NCI-H2029 (cell line): Measurements from ENCODE around the gene SMARCA4.
"Not testable (repeated sequence)": the region's sequence is repeated elsewhere in the genome, so short reads cannot be mapped to it uniquely, and the experiment has no call there.

Experiments
- DNase-seq: peaks from one replicate; lab custom pipeline; 2025; lab: John Stamatoyannopoulos, UW

The SMARCA4 gene

DNA sequence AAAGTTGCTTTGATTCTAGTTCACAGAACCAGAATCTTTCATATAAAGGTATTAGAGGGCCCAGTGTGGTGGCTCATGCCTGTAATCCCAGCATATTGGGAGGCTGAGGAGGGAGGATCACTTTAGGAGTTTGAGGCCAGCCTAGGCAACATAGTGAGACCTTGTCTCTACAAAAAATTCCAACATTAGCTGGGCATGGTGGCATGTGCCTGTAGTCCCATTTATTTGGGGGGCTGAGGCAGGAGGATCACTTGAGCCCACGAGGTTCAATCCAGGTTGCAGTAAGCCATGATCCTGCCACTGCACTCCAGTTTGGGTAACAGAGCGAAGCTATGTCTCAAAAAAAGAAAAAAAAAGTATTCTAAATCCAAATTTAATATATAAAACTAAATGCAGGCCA, 137.5 kb downstream of the SMARCA4 start:
- no peak for DNase-seq

DNA sequence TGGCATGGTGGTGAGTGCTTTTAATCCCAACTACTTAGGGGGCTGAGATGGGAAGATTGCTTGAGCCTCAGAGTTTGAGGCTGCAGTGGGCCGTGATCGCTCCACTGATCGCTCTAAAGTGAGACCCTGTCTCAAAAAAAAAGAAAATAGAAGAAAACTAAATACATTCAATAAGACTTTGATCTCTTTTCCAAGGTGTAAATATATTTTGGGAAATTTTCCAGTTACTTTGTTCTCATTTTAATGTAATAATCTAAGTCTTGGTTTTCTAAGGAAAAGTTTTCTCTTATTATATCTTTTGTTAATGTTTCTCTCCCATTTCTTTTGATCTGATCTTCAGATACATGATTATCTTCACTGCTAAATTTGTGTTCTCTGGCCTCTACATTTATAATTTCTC, 138.0 kb downstream of the SMARCA4 start:
- DNase-seq: no peak

DNA sequence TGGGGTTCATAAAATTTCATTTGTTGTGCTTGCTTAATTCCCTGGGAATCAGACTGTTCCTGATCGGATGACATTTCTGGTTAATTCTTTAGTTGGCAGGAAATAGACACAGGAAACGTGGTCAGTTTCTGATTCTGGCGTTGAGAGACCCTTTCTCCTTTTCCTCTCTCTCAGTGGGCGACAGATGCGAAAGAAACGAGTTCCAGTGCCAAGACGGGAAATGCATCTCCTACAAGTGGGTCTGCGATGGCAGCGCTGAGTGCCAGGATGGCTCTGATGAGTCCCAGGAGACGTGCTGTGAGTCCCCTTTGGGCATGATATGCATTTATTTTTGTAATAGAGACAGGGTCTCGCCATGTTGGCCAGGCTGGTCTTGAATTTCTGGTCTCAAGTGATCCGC, 139.2 kb downstream of the SMARCA4 start:
- DNase-seq: no peak

DNA sequence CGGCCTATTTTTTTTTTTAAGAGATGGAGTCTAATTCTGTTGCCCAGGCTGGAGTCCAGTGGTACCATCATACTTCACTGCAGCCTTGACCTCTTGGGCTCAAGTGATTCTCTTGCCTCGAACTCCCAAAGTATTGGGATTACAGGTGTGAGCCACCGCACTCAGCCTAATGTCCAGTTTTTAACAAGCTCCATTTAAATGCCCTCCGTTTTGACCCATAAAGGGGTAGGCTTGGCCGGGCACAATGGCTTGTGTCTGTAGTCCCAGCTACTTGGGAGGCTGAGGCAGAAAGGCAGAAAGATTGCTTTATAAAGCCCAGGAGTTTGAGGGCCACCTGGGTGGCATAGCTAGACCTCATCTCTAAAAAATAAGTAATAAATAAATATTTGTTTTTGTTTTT, 140.2 kb downstream of the SMARCA4 start:
- no peak for DNase-seq

DNA sequence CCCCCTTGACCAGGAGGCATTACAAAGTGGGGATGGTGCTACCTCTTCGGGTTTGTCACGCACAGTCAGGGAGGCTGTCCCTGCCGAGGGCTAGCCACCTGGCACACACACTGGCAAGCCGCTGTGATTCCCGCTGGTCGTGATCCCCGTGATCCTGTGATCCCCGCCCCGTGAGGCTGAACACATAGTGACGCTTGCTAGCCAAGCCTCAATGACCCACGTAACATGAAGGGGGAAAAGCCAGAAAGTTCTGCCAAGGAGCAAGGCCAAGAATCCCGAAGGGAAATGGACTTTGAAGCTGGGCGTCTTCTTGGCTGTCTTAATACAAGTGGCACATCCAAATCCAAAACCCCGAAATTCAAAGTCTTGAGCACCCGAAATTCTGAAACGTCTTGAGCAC, 142.1 kb downstream of the SMARCA4 start:
- DNase-seq: no peak

DNA sequence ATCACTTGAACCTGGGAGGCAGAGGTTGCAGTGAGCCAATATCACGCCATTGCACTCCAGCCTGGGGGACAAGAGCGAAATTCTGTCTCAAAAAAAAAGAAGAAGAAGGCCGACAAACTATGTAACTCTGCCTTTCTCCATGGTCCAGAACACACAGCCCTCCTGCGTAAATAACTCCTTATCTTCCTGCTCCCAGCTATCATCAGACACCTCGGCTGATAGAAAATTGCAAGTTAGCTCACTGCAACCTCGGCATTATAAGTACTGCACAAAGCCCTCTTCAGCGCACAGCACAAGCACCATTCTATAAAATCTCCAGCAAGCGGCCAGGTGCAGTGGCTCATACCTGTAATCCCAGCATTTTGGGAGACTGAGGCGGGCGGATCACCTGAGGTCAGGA, 142.8 kb downstream of the SMARCA4 start:
- DNase-seq: not testable (repeated sequence)

DNA sequence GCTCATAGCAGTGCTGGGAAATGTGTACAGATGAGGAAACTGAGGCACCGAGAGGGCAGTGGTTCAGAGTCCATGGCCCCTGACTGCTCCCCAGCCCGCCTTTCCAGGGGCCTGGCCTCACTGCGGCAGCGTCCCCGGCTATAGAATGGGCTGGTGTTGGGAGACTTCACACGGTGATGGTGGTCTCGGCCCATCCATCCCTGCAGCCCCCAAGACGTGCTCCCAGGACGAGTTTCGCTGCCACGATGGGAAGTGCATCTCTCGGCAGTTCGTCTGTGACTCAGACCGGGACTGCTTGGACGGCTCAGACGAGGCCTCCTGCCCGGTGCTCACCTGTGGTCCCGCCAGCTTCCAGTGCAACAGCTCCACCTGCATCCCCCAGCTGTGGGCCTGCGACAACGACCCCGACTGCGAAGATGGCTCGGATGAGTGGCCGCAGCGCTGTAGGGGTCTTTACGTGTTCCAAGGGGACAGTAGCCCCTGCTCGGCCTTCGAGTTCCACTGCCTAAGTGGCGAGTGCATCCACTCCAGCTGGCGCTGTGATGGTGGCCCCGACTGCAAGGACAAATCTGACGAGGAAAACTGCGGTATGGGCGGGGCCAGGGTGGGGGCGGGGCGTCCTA, 144.3 kb downstream of the SMARCA4 start:
- DNase-seq: no peak

DNA sequence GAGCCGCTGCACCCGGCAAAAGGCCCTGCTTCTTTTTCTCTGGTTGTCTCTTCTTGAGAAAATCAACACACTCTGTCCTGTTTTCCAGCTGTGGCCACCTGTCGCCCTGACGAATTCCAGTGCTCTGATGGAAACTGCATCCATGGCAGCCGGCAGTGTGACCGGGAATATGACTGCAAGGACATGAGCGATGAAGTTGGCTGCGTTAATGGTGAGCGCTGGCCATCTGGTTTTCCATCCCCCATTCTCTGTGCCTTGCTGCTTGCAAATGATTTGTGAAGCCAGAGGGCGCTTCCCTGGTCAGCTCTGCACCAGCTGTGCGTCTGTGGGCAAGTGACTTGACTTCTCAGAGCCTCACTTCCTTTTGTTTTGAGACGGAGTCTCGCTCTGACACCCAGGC, 145.6 kb downstream of the SMARCA4 start:
- no peak for DNase-seq

DNA sequence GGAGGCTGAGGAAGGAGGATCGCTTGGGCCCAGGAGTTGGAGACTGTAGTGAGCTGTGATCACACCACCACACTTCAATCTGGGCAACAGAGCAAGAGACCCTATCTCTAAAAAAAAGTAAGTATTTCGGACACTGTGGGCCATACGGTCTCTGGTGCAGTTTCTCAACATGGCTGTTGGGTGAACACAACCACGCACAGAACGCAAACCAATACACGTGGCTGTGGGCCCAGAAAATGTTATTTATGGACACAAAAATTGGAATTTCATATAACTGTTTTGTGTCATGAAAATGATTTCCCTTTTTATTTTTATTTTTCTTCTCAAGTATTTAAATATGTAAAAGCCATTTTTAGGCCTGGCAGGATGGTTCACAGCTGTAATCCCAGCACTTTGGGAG, 147.9 kb downstream of the SMARCA4 start:
- no peak for DNase-seq

DNA sequence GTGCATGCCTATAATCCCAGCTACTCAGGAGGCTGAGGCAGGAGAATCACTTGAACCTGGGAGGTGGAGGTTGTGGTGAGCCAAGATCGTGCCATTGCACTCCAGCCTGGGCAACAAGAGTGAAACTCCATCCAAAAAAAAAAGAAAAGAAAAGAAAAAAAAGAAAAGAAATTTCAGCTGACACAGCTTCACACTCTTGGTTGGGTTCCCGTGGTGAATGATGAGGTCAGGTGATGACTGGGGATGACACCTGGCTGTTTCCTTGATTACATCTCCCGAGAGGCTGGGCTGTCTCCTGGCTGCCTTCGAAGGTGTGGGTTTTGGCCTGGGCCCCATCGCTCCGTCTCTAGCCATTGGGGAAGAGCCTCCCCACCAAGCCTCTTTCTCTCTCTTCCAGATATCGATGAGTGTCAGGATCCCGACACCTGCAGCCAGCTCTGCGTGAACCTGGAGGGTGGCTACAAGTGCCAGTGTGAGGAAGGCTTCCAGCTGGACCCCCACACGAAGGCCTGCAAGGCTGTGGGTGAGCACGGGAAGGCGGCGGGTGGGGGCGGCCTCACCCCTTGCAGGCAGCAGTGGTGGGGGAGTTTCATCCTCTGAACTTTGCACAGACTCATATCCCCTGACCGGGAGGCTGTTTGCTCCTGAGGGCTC, 150.4 kb downstream of the SMARCA4 start:
- no peak for DNase-seq

DNA sequence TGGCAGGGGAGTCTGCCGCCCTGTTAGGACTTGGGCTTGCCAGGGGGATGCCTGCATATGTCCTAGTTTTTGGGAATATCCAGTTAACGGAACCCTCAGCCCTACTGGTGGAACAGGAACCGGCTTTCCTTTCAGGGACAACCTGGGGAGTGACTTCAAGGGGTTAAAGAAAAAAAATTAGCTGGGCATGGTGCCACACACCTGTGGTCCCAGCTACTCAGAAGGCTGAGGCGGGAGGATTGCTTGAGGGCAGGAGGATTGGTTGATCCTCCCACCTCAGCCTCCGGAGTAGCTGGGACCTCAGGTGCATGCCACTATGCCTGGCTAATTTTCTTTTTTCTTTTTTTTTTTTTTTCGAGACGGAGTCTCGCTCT, 150.9 kb downstream of the SMARCA4 start:
- no peak for DNase-seq
